CD4-positive, alpha-beta T cell treated with Interleukin-21 for 1 hour (primary cell): Measurements from ENCODE around the gene KDM3B.

Experiments
- DNase-seq: peaks from one replicate; pipeline ENCODE4 v3.0.0-alpha.2; 2020

KDM3B gene

GRCh38 chr5:138391859-138392386 is 39.4 kb downstream of the KDM3B start:
- DNase-seq = no peak

- DNase-seq = no peak
Measured at GRCh38 chr5:138402640-138403039, 50.2 kb downstream of the KDM3B start.

GRCh38 chr5:138408023-138408422 is 55.5 kb downstream of the KDM3B start:
- peak; percentile 11 for DNase-seq

GRCh38 chr5:138410996-138411640 is 58.6 kb downstream of the KDM3B start:
- peak; percentile 35 for DNase-seq

- no peak for DNase-seq
Measured at GRCh38 chr5:138418444-138418843, 66.0 kb downstream of the KDM3B start.

GRCh38 chr5:138425079-138425478 is 72.6 kb downstream of the KDM3B start:
- no peak for DNase-seq

DNA sequence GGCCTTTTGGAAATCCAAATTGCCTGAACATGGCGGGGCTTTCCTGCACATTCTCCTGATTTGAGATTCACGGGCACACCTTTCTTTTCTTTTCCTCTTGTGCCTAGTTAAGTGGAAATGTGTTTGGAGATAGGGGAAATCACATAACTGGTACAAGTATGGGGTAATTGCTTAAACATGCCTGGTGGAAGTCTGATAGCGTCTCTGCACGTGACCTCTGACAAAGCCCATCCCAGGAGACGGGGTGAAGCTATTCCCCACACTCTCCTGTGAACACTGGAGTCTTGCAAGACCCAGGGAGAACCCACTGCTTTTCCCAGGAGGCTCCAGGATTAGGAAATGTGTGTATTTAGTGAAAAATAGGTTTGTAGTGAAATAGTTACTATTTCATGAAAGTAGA is 83.5 kb downstream of the KDM3B start:
- DNase-seq = no peak

DNA sequence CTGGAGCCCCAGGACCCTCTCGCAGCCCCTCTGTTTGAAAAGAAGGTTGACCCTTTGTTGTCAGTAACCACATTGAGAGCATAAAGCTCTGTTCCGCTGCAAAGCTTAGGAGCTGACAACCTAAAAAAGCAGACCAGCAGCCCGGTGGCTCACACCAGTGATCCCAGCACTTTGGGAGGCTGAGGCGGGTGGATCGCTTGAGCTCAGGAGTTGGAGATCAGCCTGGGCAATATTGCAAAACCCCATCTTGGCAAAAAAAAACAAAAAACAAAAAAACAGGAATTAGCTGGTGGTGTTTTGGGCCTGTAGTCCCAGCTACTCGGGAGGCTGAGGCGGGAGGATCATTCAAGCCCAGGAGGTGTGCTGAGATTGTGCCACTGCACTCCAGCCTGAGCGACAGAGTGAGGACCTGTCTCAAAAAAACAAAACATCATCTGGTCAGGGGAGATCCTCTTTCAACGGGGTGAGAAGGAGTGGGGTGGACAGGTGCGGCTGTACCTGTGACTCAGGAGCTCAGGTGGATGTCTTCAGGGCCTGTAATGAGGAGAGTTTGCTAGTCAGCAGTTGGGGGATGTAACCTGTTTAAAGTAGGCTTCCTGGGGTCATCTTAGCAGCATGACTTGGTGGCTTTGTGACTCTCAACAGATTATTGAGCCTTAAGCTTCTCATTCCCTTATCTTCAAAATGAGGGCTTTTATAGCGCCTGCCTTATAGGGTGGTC is 85.7 kb downstream of the KDM3B start:
- DNase-seq = no peak

- peak; percentile 60 for DNase-seq
Measured at GRCh38 chr5:138438724-138439476, 86.4 kb downstream of the KDM3B start, which contains the start of gene REEP2. Gene REEP2 (plus strand): TSS chr5:138439057. CDS start chr5:138439209, 152 bp downstream.

GRCh38 chr5:138439477-138440158 is 87.1 kb downstream of the KDM3B start:
- DNase-seq = no peak

DNA sequence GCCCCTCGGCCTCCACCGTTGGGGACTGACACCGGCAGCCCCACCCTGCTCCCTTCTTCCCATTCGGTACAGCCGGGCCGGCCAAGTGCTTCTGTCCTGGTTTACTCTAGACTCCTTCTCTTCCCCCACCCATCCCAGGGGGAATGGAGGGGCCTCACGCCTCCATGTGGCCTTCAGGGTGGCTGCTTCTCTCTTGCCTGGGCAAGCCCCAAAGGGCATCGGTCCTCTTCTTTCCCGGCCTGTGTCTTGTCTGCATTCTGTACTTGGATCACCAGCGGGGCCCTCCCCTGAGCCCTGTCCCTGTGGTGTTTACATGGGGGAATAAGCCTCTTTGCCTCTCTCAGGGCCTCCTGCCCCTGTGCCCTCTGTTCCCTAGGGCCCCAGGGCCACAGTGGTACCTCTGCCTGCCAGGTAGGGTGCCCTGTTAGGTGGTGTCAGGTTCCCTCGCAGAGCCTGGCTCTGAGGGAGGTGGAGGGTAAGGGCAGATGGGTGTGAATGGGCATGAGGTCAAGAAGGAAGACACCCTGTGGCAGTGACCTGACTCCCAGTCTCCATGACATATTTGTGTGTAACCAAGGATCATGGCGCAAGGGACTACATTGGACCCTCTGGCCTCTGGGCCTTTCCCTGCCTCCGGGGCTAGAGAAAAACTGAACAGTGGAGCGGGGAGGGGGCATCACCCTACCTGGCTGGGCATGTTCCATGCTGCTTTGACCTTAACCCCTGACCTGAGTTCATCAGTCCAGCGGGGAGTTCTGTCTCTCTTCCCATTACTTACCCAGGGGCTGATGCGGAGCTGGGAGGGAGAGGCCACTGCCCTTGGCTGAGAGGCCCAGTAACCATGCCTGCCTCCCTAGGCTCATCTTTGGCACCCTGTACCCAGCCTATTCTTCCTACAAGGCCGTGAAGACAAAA is 87.9 kb downstream of the KDM3B start:
- no peak for DNase-seq

- no peak for DNase-seq
Measured at GRCh38 chr5:138441221-138441620, 88.7 kb downstream of the KDM3B start.

- no peak for DNase-seq
Measured at GRCh38 chr5:138444078-138444773, 91.7 kb downstream of the KDM3B start.

DNA sequence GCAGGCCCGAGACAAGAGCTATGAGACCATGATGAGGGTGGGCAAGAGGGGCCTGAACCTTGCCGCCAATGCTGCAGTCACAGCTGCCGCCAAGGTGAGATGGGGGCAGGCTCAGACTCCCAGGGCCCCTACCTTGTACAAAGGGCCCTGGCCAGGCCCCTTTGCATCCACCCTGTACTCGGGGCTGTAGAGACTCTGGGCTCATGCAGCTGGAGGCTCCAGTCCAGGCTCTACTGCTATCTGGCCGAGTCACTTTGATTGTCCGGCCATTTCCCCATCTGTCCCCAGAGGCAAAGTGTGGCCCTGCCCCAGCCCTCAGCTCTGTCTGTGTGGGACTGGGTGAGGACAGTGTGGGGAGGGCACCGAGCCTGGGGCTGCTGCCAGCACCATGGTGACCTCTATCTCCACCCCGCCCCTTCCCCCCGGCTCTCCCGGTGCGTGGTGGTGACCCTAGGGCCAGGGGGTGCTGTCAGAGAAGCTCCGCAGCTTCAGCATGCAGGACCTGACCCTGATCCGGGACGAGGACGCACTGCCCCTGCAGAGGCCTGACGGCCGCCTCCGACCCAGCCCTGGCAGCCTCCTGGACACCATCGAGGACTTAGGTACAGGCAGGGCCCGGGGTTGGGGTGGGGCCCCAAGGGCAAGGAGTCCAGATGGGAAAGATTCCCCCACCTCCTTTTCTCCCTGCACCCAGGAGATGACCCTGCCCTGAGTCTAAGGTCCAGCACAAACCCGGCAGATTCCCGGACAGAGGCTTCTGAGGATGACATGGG is 92.5 kb downstream of the KDM3B start:
- no peak for DNase-seq

DNA sequence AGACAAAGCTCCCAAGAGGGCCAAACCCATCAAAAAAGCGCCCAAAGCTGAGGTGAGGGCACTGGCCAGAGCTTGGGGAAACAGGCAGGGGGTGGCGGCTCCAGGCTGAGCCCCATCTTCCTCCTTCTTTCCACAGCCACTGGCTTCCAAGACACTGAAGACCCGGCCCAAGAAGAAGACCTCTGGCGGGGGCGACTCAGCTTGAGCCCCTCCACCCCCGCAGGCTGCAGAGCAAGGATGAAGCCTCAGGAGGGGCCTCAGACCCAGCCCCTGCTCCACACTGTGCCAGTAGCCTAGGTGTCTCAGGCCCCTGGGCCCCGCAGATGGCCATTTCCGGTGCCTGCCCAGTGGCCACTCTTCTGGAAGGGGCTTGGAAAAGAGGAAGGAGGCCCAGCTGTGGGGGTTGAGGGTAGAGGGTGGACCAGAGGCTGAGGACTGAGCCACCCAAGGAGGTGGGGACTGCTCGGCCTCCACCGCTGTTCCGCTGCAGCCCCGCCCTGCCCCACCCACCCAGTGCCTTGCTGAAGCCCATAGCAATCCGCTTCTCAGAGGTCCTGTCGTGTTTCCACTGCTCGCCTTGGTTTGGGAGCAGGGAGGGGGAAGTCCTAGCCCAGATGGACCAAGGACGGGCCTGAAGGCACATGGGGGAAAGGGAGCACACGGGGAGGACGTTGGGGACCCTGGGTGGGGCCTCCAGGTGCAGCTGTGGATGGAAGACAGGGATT is 93.2 kb downstream of the KDM3B start:
- DNase-seq = no peak

- no peak for DNase-seq
Measured at GRCh38 chr5:138448070-138448469, 95.6 kb downstream of the KDM3B start.

DNA sequence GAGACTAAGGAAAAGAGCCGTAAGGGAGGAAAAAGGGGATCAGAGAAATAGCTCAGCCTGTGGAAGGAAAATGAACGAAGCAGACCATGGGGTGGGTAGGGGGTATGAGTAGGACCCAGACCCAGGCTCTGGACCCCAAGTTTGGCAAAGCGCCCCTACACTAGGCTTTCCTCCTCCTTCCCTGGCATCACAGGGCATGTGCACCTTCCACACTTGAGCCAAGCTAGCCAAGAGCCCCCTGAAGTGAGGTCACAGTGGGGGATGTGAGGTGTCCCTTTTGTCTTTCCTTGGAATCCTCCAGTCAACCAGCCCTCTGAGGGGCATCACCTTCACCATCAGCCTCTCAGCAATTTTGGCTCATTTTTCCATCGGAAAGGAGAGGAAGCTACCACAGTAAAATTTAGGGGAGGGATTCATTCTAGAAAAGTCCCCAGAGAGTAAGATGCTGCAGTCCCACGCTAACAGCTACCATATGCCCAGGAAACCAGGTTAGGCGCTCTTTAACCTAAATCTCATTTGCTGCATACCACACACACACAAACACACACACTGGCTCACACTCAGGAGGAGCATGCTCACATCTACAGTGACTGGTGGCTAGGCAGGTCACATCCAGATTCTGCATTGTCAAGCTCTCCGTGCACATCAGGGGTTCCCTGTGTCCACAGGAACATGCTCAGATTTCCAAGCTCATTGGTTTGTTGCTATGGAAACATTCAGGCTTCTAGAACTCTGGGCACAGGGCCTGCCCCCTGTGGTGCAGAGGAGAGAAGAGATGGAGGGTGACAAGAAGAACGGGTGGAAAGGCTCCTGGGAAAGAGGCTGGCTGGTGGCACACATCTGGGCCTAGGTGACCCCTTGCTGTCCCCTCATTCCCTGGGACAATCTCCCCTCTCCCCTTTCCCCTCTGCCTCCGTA is 96.3 kb downstream of the KDM3B start:
- no peak for DNase-seq

DNA sequence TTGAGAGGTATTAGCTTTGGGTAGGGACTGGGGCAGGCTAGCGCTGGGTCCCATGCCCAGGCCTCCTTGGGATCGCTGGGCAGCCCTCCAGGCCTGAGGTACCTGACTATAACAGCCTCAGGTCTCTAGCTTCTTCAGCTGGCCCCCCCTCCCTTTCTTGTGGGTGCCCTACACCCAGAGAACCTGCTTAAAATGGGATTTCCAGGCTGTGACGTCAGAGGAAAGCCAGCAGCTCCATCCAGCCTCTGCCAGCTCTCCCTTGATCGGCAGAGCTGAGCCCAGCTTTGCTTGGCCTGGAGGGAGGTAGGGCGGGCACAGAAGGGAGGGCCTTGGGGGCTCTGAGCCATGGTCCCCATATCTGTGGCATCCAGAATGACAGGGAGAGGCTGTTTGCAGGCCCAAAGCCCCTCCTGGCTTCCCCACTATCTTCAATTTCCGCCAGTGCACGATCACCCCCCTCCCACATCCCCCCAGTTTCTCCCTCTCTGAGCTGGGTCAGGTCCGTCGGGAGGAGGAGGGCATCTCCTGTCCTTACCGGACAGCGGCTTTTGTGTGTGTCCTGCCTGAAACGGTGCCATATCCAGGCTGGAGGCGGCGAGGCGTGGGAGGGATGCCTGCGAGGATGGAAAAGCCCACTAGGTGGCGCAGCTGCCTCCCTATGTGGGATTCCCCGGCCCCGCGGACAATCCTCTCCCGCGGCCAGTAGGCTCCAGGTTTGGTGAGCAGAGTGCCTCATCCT is 97.2 kb downstream of the KDM3B start:
- DNase-seq = peak; percentile 76
